K562 (cell line): ENCODE data around the gene BEST1. TPM values are rescaled to one million over a fixed set of nuclear protein-coding genes. Genes with fewer than 3 reads are reported as not detected.

Experiments
- BDP1 ChIP-seq: IDR thresholded peaks from 3 replicates; pipeline ENCODE4 v1.6.1; 2011; ENCODE audit not compliant: insufficient read length, insufficient read depth
- CBX3 ChIP-seq, 2 experiments: IDR thresholded peaks; 1 replicate in 1 of 2; 2 replicates in 1 of 2; pipeline ENCODE4 v1.6.1; 2012; ENCODE audit warnings: inconsistent platforms in 2 of 2, low read length in 2 of 2, borderline replicate concordance in 1 of 2, control low read depth in 1 of 2
- CEBPB ChIP-seq: fragments of 450-650 bp; IDR thresholded peaks from 2 replicates; pipeline ENCODE4 v1.6.1; 2016; ENCODE audit warnings: missing genetic modification characterization, missing compliant biosample characterization
- CXXC5 ChIP-seq: fragments of 250-450 bp; sonication (Bioruptor Pico); IDR thresholded peaks from 2 replicates; pipeline ENCODE4 v1.8.0; 2022; ENCODE audit warnings: inconsistent platforms, mild to moderate bottlenecking, moderate library complexity
- EWSR1 ChIP-seq: fragments of 450-650 bp; IDR thresholded peaks from 2 replicates; pipeline ENCODE4 v1.6.1; 2018; ENCODE audit warnings: borderline replicate concordance, mild to moderate bottlenecking, low read depth, moderate library complexity; ENCODE audit not compliant: partially characterized antibody
- HDAC8 ChIP-seq: fragments of 450-650 bp; IDR thresholded peaks from 2 replicates; pipeline ENCODE4 v1.6.1; 2016; ENCODE audit warnings: mild to moderate bottlenecking, missing genetic modification characterization, moderate library complexity, missing compliant biosample characterization
- MEIS2 ChIP-seq: fragments of 450-650 bp; IDR thresholded peaks from 2 replicates; pipeline ENCODE4 v1.6.1; 2014; ENCODE audit warnings: mild to moderate bottlenecking; ENCODE audit not compliant: partially characterized antibody
- PTTG1 ChIP-seq: fragments of 450-650 bp; IDR thresholded peaks from 2 replicates; pipeline ENCODE4 v1.6.1; 2016; ENCODE audit warnings: low read depth, mild to moderate bottlenecking, missing genetic modification characterization, missing compliant biosample characterization
- RBM17 ChIP-seq: fragments of 200-400 bp; formaldehyde crosslinking; IDR thresholded peaks from 2 replicates; pipeline ENCODE4 v1.6.1; 2017; ENCODE audit warnings: low read depth, mild to moderate bottlenecking, low read length, borderline replicate concordance
- SIRT6 ChIP-seq: IDR thresholded peaks from one replicate; pipeline ENCODE4 v1.6.1; 2012; ENCODE audit warnings: low read depth, mild to moderate bottlenecking, control low read depth, inconsistent platforms, low read length, moderate library complexity
- ZC3H11A ChIP-seq: IDR thresholded peaks from 2 replicates; pipeline ENCODE4 v1.6.1; 2012; ENCODE audit warnings: low read depth, low read length, improper control_type of control experiment
- ZNF57 ChIP-seq: fragments of 450-650 bp; formaldehyde crosslinking; IDR thresholded peaks from 2 replicates; pipeline ENCODE4 v1.4.0; 2020; ENCODE audit warnings: mild to moderate bottlenecking, moderate library complexity
- ZNF586 ChIP-seq: fragments of 450-650 bp; formaldehyde crosslinking; conservative IDR thresholded peaks from 2 replicates; pipeline ENCODE4 v1.4.0; 2020; ENCODE audit warnings: mild to moderate bottlenecking, moderate library complexity
- polyA plus RNA-seq, 8 experiments: library from polyadenylated mRNA; depleted of rRNA in 4 of 8; stranded (reverse) in 5 of 8; unstranded in 3 of 8; fragments of >200 nt; fragmentation: Nextera tagmentation in 2 of 8; fragmentation: Illumina TruSeq in 1 of 8; extraction: Ambion mirVana in 2 of 8; extraction: Trizol in 1 of 8; gene quantifications; 2 replicates each; pipeline versions ENCODE4 v1.2.1 to v1.2.3, GENCODE V29; 2011 to 2014; ENCODE audit warnings: inconsistent platforms in 1 of 8, missing spikeins in 1 of 8
- total RNA-seq, 7 experiments: library from RNA; depleted of rRNA in 6 of 7; stranded (reverse); fragments of >200 nt in 6 of 7; fragmentation: Illumina TruSeq in 2 of 7; extraction: Trizol in 2 of 7; gene quantifications; 2 replicates each; pipeline versions ENCODE4 v1.2.1 to v1.2.3, GENCODE V29; 2011 to 2021; ENCODE audit warnings: low replicate concordance in 1 of 7
- TF ChIP-seq, protein P1 (sequence below), 2 experiments: fragments of 450-650 bp; IDR thresholded peaks; 2 replicates each; pipeline ENCODE4 v1.6.1; 2016
- TF ChIP-seq, protein P2 (sequence below): IDR thresholded peaks from 2 replicates; pipeline ENCODE4 v1.6.1; 2016; ENCODE audit warnings: missing genetic modification characterization, missing compliant biosample characterization
- TF ChIP-seq, protein P3 (sequence below): fragments of 450-650 bp; formaldehyde crosslinking; IDR thresholded peaks from 2 replicates; pipeline ENCODE4 v1.4.0; 2020; ENCODE audit warnings: mild to moderate bottlenecking, moderate library complexity
- TF ChIP-seq, protein P4 (sequence below): fragments of 450-650 bp; IDR thresholded peaks from 2 replicates; pipeline ENCODE4 v1.6.1; 2017; ENCODE audit warnings: antibody characterized with exemption, mild to moderate bottlenecking

Gene BEST1
- total and polyA plus RNA-seq, 9 of the 15 experiments (the other 6 are each of a cell fraction or from before 2014, with no cell fraction given): 0.07 to 1.3 (median 0.40) TPM

DNA sequence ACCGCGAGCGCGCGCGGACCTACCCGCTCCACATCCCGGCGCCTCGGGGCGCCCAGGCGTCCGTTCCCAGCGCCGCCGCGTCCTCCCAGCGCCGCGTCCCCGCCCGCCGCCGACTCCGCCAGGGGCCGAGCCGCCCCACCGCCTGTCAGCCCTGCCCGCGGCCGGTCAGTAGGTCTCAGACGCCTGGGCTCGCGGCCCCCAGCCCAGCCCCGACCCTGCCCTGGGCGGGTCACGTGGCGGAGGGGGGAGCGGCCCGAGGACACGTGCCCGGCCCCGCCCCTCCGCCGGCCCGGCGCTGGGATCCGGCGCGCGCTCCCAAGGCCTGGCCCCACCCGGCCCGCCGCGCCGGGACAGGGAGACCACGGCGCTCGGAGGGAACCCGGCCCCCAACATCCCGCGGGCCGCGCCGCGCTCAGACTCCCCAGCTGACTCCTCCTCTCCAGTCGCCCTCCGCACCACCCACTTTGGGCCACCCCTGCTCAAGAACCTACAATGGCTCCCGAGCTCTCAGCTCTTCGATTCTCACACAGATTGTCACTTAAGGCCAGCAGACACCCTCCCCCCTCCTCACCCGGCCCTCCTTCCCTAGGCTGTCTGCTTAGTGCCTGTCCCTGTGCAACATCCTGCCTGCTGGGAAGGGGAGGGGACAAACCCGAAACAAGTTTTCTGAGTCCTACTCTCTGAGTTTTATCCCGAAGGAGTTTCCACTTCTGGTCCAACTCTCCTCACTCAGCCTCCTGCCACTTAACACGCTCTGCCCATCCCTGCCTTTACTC, 32.6 kb upstream of the BEST1 start, which contains the start of gene RAB3IL1 (continued):
- TF ChIP-seq CXXC5 (CRISPR knock-in tag) (peak; percentile 86), HDAC8 (tag) (no peak), MEIS2 (no peak), ZNF586 (CRISPR knock-in tag) (no peak), RBM17 (no peak), ZC3H11A (no peak), EWSR1 (no peak), ZNF57 (no peak), CEBPB (tag) (no peak), BDP1 (no peak), SIRT6 (no peak), CBX3 (IDR thresholded peaks at IDR 0.05; ENCODE audit: borderline replicate concordance in 1 of 2, low read length in 2 of 2) (no peak), PTTG1 (no peak)
- TF ChIP-seq, protein P1, sequence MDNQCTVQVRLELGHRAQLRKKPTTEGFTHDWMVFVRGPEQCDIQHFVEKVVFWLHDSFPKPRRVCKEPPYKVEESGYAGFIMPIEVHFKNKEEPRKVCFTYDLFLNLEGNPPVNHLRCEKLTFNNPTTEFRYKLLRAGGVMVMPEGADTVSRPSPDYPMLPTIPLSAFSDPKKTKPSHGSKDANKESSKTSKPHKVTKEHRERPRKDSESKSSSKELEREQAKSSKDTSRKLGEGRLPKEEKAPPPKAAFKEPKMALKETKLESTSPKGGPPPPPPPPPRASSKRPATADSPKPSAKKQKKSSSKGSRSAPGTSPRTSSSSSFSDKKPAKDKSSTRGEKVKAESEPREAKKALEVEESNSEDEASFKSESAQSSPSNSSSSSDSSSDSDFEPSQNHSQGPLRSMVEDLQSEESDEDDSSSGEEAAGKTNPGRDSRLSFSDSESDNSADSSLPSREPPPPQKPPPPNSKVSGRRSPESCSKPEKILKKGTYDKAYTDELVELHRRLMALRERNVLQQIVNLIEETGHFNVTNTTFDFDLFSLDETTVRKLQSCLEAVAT (IDR thresholded peaks at IDR 0.05): no peak
- TF ChIP-seq, protein P2, sequence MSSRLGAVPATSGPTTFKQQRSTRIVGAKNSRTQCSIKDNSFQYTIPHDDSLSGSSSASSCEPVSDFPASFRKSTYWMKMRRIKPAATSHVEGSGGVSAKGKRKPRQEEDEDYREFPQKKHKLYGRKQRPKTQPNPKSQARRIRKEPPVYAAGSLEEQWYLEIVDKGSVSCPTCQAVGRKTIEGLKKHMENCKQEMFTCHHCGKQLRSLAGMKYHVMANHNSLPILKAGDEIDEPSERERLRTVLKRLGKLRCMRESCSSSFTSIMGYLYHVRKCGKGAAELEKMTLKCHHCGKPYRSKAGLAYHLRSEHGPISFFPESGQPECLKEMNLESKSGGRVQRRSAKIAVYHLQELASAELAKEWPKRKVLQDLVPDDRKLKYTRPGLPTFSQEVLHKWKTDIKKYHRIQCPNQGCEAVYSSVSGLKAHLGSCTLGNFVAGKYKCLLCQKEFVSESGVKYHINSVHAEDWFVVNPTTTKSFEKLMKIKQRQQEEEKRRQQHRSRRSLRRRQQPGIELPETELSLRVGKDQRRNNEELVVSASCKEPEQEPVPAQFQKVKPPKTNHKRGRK: no peak
- TF ChIP-seq, protein P3, sequence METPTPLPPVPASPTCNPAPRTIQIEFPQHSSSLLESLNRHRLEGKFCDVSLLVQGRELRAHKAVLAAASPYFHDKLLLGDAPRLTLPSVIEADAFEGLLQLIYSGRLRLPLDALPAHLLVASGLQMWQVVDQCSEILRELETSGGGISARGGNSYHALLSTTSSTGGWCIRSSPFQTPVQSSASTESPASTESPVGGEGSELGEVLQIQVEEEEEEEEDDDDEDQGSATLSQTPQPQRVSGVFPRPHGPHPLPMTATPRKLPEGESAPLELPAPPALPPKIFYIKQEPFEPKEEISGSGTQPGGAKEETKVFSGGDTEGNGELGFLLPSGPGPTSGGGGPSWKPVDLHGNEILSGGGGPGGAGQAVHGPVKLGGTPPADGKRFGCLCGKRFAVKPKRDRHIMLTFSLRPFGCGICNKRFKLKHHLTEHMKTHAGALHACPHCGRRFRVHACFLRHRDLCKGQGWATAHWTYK (CRISPR knock-in tag): 0 out of 2 replicates have a peak, but pooled peaks have one; percentile 49
- TF ChIP-seq, protein P4, sequence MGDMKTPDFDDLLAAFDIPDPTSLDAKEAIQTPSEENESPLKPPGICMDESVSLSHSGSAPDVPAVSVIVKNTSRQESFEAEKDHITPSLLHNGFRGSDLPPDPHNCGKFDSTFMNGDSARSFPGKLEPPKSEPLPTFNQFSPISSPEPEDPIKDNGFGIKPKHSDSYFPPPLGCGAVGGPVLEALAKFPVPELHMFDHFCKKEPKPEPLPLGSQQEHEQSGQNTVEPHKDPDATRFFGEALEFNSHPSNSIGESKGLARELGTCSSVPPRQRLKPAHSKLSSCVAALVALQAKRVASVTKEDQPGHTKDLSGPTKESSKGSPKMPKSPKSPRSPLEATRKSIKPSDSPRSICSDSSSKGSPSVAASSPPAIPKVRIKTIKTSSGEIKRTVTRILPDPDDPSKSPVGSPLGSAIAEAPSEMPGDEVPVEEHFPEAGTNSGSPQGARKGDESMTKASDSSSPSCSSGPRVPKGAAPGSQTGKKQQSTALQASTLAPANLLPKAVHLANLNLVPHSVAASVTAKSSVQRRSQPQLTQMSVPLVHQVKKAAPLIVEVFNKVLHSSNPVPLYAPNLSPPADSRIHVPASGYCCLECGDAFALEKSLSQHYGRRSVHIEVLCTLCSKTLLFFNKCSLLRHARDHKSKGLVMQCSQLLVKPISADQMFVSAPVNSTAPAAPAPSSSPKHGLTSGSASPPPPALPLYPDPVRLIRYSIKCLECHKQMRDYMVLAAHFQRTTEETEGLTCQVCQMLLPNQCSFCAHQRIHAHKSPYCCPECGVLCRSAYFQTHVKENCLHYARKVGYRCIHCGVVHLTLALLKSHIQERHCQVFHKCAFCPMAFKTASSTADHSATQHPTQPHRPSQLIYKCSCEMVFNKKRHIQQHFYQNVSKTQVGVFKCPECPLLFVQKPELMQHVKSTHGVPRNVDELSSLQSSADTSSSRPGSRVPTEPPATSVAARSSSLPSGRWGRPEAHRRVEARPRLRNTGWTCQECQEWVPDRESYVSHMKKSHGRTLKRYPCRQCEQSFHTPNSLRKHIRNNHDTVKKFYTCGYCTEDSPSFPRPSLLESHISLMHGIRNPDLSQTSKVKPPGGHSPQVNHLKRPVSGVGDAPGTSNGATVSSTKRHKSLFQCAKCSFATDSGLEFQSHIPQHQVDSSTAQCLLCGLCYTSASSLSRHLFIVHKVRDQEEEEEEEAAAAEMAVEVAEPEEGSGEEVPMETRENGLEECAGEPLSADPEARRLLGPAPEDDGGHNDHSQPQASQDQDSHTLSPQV: peak; percentile 67
